Activated B cell treated with CpG ODN at 0.5 μM for 24 hours (primary cell): ENCODE measurements around the gene ARL15. TPM values are rescaled to one million over a fixed set of nuclear protein-coding genes. Genes with fewer than 3 reads are reported as not detected.

ENCODE experiments used
- ATAC-seq: fragments of 200-7000 bp; cut with Tn5 transposase; one replicate; pipeline ENCODE4 v1.10.0; 2021; ENCODE audit warnings: low read depth, mild to moderate bottlenecking, moderate library complexity
- CTCF ChIA-PET: fragments of 350-600 bp; sonication (Branson Sonifier 250); formaldehyde crosslinking; loops from one replicate; lab custom pipeline; 2021; ENCODE audit warnings: antibody characterized with exemption; lab: Charles Lee
- POLR2A ChIA-PET: fragments of 350-600 bp; sonication (Branson Sonifier 250); formaldehyde crosslinking; loops from one replicate; lab custom pipeline; 2021; ENCODE audit warnings: antibody characterized with exemption; lab: Charles Lee
- DNase-seq: peaks from one replicate; pipeline ENCODE4 v3.0.0; 2022
- H3K27ac Mint-ChIP-seq: one replicate; pipeline ENCODE4 v1.8.0; 2020; ENCODE audit warnings: mixed read lengths
- H3K27me3 Mint-ChIP-seq: one replicate; pipeline ENCODE4 v1.8.0; 2021; ENCODE audit warnings: mixed read lengths
- H3K36me3 Mint-ChIP-seq: one replicate; pipeline ENCODE4 v1.8.0; 2021; ENCODE audit warnings: low read depth, mixed read lengths
- H3K4me1 Mint-ChIP-seq: one replicate; pipeline ENCODE4 v1.8.0; 2021; ENCODE audit warnings: mixed read lengths
- H3K4me3 Mint-ChIP-seq: one replicate; pipeline ENCODE4 v1.8.0; 2020; ENCODE audit warnings: mild to moderate bottlenecking, mixed read lengths
- H3K9me3 Mint-ChIP-seq: one replicate; pipeline ENCODE4 v1.8.0; 2020; ENCODE audit warnings: mixed read lengths
- CTCF ChIP-seq: fragments of 200-600 bp; IDR thresholded peaks from one replicate; pipeline ENCODE4 v1.8.0; 2022; ENCODE audit warnings: antibody characterized with exemption, mild to moderate bottlenecking
- intact Hi-C: fragments of 100-400 bp; cut with micrococcal nuclease; formaldehyde crosslinking; loops from one replicate; pipeline ENCODE4 v1.15.1; 2024
- total RNA-seq: library from RNA; stranded (reverse); gene quantifications from 2 replicates; pipeline ENCODE4 v1.2.3, GENCODE V29; 2022

Gene ARL15
- total RNA-seq, 1 donor from 2014 or later, result 17.5 TPM

- Mint-ChIP-seq H3K9me3 (peaks cover 26% of the 10 kb centered on the region), H3K4me3 (no peak overlapping the region), H3K4me1 (peaks cover 10% of the 10 kb centered on the region), H3K27ac (no peak overlapping the region), H3K27me3 (no peaks in the 10 kb centered on the region), H3K36me3 (peaks cover 39% of the 10 kb centered on the region)
- ATAC-seq, result no peak
- ChIA-PET CTCF (no interaction called here), POLR2A (no interaction called here)
- no peak for DNase-seq
- no peak for TF ChIP-seq CTCF
- intact Hi-C loops, result no loop called here
These were observed 354.2 kb downstream of the ARL15 start for GRCh38 chr5:53956196-53956595.

- Mint-ChIP-seq H3K4me3 (no peak overlapping the region), H3K4me1 (peaks cover under 1% of the 10 kb centered on the region), H3K27ac (no peak overlapping the region), H3K36me3 (peaks cover 10% of the 10 kb centered on the region), H3K9me3 (no peaks in the 10 kb centered on the region), H3K27me3 (no peaks in the 10 kb centered on the region)
- ATAC-seq (no peak), DNase-seq (no peak)
- intact Hi-C loops, result no loop called here
- TF ChIP-seq CTCF, result no peak
- ChIA-PET CTCF (no interaction called here), POLR2A (no interaction called here)
These were observed 359.8 kb downstream of the ARL15 start for GRCh38 chr5:53950621-53951020.

- H3K36me3 Mint-ChIP-seq, result peaks cover 17% of the 10 kb centered on the region
- H3K4me1 Mint-ChIP-seq, result no peaks in the 10 kb centered on the region
- ChIA-PET POLR2A (no interaction called here), CTCF (no interaction called here)
- TF ChIP-seq CTCF, result no peak
- H3K27ac Mint-ChIP-seq, result no peak overlapping the region
- no peak overlapping the region for H3K4me3 Mint-ChIP-seq
- intact Hi-C loops, result no loop called here
- ATAC-seq (no peak), DNase-seq (no peak)
- no peaks in the 10 kb centered on the region for H3K27me3 Mint-ChIP-seq
- no peaks in the 10 kb centered on the region for H3K9me3 Mint-ChIP-seq
These were observed 361.8 kb downstream of the ARL15 start for GRCh38 chr5:53948598-53948997.

GRCh38 chr5:53946405-53947100 is 363.8 kb downstream of the ARL15 start:
- DNase-seq, result no peak
- H3K9me3 Mint-ChIP-seq, result no peaks in the 10 kb centered on the region
- no peaks in the 10 kb centered on the region for H3K4me1 Mint-ChIP-seq
- no peak for TF ChIP-seq CTCF
- CTCF ChIA-PET, result interaction anchor here (0.6 kb wide), 2 partner anchors 45 to 271 kb away, joined by 3 read pairs; no protein-coding TSS in a partner anchor
- H3K27me3 Mint-ChIP-seq, result no peaks in the 10 kb centered on the region
- POLR2A ChIA-PET, result no interaction called here
- peaks cover 36% of the 10 kb centered on the region for H3K36me3 Mint-ChIP-seq
- no peak overlapping the region for H3K27ac Mint-ChIP-seq
- no peak overlapping the region for H3K4me3 Mint-ChIP-seq
- no peak for ATAC-seq
- intact Hi-C loops, result no loop called here

GRCh38 chr5:53944981-53945380 is 365.4 kb downstream of the ARL15 start:
- peaks cover 39% of the 10 kb centered on the region for H3K36me3 Mint-ChIP-seq
- no peak for ATAC-seq
- DNase-seq, result no peak
- ChIA-PET POLR2A (no interaction called here), CTCF (no interaction called here)
- H3K4me1 Mint-ChIP-seq, result no peaks in the 10 kb centered on the region
- H3K27ac Mint-ChIP-seq, result no peak overlapping the region
- H3K27me3 Mint-ChIP-seq, result no peaks in the 10 kb centered on the region
- no peaks in the 10 kb centered on the region for H3K9me3 Mint-ChIP-seq
- no peak overlapping the region for H3K4me3 Mint-ChIP-seq
- TF ChIP-seq CTCF, result no peak
- intact Hi-C loops, result no loop called here
